Mesothelial cell of epicardium (in vitro differentiated cells): ENCODE measurements around the gene CEP43. TPM values are rescaled to one million over a fixed set of nuclear protein-coding genes. Genes with fewer than 3 reads are reported as not detected.
"Not testable (repeated sequence)": the region's sequence is repeated elsewhere in the genome, so short reads cannot be mapped to it uniquely, and the experiment has no call there.

Experiments used
- DNase-seq, 2 experiments: peaks; one replicate each; pipeline ENCODE4 v3.0.0; 2021; ENCODE audit warnings: low spot score in 2 of 2; ENCODE audit not compliant: unreplicated experiment in 2 of 2
- H3K27ac Mint-ChIP-seq: 2 replicates; pipeline ENCODE4 v1.8.0; 2021; ENCODE audit warnings: mixed read lengths
- H3K27me3 Mint-ChIP-seq: 2 replicates; pipeline ENCODE4 v1.8.0; 2021; ENCODE audit warnings: low read depth, mixed read lengths
- H3K36me3 Mint-ChIP-seq: 2 replicates; pipeline ENCODE4 v1.8.0; 2021; ENCODE audit warnings: mixed read lengths
- H3K4me1 Mint-ChIP-seq: 2 replicates; pipeline ENCODE4 v1.8.0; 2021; ENCODE audit warnings: mixed read lengths
- H3K4me3 Mint-ChIP-seq: 2 replicates; pipeline ENCODE4 v1.8.0; 2021; ENCODE audit warnings: mild to moderate bottlenecking, moderate library complexity, mixed read lengths
- H3K9me3 Mint-ChIP-seq: 2 replicates; pipeline ENCODE4 v1.8.0; 2021; ENCODE audit warnings: mixed read lengths
- total RNA-seq: library from RNA; stranded (reverse); gene quantifications from 3 replicates; pipeline ENCODE4 v1.2.1, GENCODE V29; 2021
- TF ChIP-seq, protein P1 (sequence below): fragments of 200-600 bp; sonication (generic); IDR thresholded peaks from one replicate; pipeline ENCODE4 v1.5.0; 2021; ENCODE audit warnings: antibody characterized with exemption; ENCODE audit not compliant: unreplicated experiment

CEP43 gene
- 24.9 to 27.9 TPM (median 27.5 TPM) in 3 replicates for total RNA-seq

GRCh38 chr6:166999145-166999883, at the start of gene CEP43:
Gene CEP43 (plus strand): TSS chr6:166999397. CDS start chr6:166999413, 16 bp downstream.
- peak; percentile 94 to 95 for DNase-seq
- H3K4me1 Mint-ChIP-seq, result peaks cover 30% of the 10 kb centered on the region
- no peaks in the 10 kb centered on the region for H3K9me3 Mint-ChIP-seq
- TF ChIP-seq, protein P1, sequence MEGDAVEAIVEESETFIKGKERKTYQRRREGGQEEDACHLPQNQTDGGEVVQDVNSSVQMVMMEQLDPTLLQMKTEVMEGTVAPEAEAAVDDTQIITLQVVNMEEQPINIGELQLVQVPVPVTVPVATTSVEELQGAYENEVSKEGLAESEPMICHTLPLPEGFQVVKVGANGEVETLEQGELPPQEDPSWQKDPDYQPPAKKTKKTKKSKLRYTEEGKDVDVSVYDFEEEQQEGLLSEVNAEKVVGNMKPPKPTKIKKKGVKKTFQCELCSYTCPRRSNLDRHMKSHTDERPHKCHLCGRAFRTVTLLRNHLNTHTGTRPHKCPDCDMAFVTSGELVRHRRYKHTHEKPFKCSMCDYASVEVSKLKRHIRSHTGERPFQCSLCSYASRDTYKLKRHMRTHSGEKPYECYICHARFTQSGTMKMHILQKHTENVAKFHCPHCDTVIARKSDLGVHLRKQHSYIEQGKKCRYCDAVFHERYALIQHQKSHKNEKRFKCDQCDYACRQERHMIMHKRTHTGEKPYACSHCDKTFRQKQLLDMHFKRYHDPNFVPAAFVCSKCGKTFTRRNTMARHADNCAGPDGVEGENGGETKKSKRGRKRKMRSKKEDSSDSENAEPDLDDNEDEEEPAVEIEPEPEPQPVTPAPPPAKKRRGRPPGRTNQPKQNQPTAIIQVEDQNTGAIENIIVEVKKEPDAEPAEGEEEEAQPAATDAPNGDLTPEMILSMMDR, result no peak
- peak within 1 kb of the TSS; percentile 83 for H3K27ac Mint-ChIP-seq
- peaks cover 3% of the 10 kb centered on the region for H3K36me3 Mint-ChIP-seq
- no peaks in the 10 kb centered on the region for H3K27me3 Mint-ChIP-seq
- H3K4me3 Mint-ChIP-seq, result peak within 1 kb of the TSS; percentile 87

DNA sequence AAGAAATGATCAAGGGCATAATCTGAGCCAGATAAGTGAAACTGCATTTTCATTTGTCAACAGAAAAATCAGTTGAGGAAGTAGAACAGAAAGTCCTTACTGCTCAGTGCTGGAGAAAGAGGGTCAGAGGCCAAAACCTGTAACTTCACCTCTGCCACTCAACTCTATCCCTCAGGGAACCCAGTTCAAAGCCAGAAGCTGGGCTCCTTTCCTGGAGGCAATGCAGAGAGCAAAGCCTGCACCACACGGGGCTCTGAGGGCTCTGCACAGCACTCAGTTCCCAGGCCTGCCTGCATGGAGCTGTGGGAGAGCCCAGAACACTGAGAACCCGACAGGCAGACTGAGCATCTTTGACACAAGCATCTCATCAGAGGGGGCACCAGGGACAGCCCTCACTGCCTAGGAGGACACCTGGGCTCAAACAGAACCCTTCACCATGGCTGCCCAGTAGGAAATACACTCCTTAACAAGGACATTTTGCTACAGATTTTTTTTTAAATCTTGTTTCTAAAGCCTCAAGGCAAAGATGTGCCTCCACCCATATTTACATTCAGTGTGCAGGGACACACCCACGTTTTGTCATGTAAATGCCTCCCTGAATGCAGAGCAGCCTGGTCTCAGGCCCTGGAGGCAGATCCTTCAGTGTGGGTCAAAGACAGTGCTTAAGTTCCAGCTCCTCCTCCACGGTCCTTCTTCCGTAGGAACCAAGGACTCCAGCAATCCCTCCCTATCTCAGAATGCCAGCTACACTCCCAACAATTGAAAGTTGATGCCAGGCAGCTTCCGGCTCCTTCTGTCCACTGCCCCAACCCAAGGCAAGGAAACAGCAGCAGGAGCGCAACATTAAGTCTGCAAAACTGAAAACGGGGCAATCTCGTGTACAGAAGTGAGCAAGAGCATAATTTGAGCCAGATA, 49.4 kb upstream of the CEP43 start:
- no peak for DNase-seq
- H3K9me3 Mint-ChIP-seq, result no peaks in the 10 kb centered on the region
- H3K27me3 Mint-ChIP-seq, result no peaks in the 10 kb centered on the region
- H3K36me3 Mint-ChIP-seq, result peaks cover 27% of the 10 kb centered on the region
- TF ChIP-seq, protein P1, result no peak
- H3K4me1 Mint-ChIP-seq, result peaks cover 13% of the 10 kb centered on the region
- no peak overlapping the region for H3K4me3 Mint-ChIP-seq
- H3K27ac Mint-ChIP-seq, result no peak overlapping the region

DNA sequence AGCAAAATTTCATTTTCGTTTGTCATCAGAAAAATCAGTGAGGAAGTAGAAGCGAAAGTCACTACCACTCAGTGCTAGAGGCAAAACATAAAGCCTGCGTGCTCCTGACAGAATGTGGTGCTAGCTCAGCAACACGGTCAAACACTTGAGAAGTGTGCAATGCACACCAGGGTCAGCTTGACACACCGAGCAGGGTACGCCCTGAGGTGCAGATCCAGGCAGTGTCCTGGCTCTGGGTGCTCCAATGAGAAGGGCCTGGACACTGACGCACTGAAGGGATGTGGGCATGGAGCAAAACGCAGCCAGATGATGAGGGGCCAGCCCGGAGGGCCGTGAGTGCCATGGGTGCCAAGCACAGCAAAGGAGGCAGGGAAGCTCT, 48.8 kb upstream of the CEP43 start:
- Mint-ChIP-seq H3K27ac (no peak overlapping the region), H3K27me3 (no peaks in the 10 kb centered on the region), H3K4me1 (peaks cover 18% of the 10 kb centered on the region), H3K4me3 (no peak overlapping the region), H3K9me3 (no peaks in the 10 kb centered on the region), H3K36me3 (peaks cover 22% of the 10 kb centered on the region)
- TF ChIP-seq, protein P1, result no peak
- no peak for DNase-seq

GRCh38 chr6:166950892-166951669, 48.1 kb upstream of the CEP43 start:
- DNase-seq, H3K4me3 Mint-ChIP-seq, H3K27me3 Mint-ChIP-seq, H3K9me3 Mint-ChIP-seq, H3K27ac Mint-ChIP-seq: not testable (repeated sequence)
- TF ChIP-seq, protein P1, result peak; percentile 32
- Mint-ChIP-seq H3K4me1 (peaks cover 20% of the 10 kb centered on the region), H3K36me3 (peaks cover 20% of the 10 kb centered on the region)

DNA sequence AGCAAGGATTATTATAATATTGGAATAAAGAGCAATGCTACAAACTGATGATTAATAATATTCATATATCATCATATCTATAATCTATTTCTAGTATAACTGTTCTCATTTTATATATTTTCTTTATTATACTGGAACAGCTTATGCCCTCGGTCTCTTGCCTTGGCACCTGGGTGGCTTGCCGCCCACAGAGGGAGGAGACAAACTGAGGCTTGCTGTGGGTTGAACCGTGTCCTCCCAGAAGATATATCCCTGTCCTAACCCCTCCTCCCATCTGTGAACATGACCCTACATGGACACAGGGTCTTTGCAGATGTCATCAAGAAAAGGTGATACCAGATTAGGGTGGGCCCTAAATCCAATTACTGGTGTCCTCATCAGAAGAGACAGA, 47.5 kb upstream of the CEP43 start:
- TF ChIP-seq, protein P1, result no peak
- Mint-ChIP-seq H3K4me3 (no peak overlapping the region), H3K27ac (no peak overlapping the region), H3K9me3 (no peaks in the 10 kb centered on the region), H3K36me3 (peaks cover 16% of the 10 kb centered on the region), H3K4me1 (peaks cover 20% of the 10 kb centered on the region), H3K27me3 (no peaks in the 10 kb centered on the region)
- DNase-seq, result no peak
